ENCODE data around the gene SLC6A3.

SLC6A3 gene

GRCh38 chr5:1393571-1394501 lies 51.4 kb downstream of the SLC6A3 start:
- no peak for DNase-seq (ENCODE audit: low read depth)
- H3K4me3 ChIP-seq (ENCODE audit: low read depth, low read length): no peak overlapping the region
- TF ChIP-seq POLR2A (IDR thresholded peaks at IDR 0.05; ENCODE audit: extremely low read depth, insufficient read length) (no peak), MYC (IDR thresholded peaks at IDR 0.05; ENCODE audit: low read depth, low read length) (no peak), CTCF (IDR thresholded peaks at IDR 0.05; ENCODE audit: low read depth, low read length) (no peak), MAX (IDR thresholded peaks at IDR 0.05; ENCODE audit: low read depth, low read length) (no peak)

GRCh38 chr5:1392801-1393565 lies 52.3 kb downstream of the SLC6A3 start:
- TF ChIP-seq MAX (IDR thresholded peaks at IDR 0.05; ENCODE audit: low read depth, low read length) (no peak), MYC (IDR thresholded peaks at IDR 0.05; ENCODE audit: low read depth, low read length) (no peak), CTCF (IDR thresholded peaks at IDR 0.05; ENCODE audit: low read depth, low read length) (no peak), POLR2A (IDR thresholded peaks at IDR 0.05; ENCODE audit: extremely low read depth, insufficient read length) (no peak)
- H3K4me3 ChIP-seq (ENCODE audit: low read depth, low read length): no peak overlapping the region
- DNase-seq (ENCODE audit: low read depth): peak; percentile 28

- no peak for DNase-seq (ENCODE audit: low read depth)
- H3K4me3 ChIP-seq (ENCODE audit: low read depth, low read length): no peak overlapping the region
- TF ChIP-seq MYC (IDR thresholded peaks at IDR 0.05; ENCODE audit: low read depth, low read length) (no peak), MAX (IDR thresholded peaks at IDR 0.05; ENCODE audit: low read depth, low read length) (no peak), POLR2A (IDR thresholded peaks at IDR 0.05; ENCODE audit: extremely low read depth, insufficient read length) (no peak), CTCF (IDR thresholded peaks at IDR 0.05; ENCODE audit: low read depth, low read length) (no peak)
Observed at GRCh38 chr5:1392261-1392660, 53.0 kb downstream of the SLC6A3 start.

- no peak overlapping the region for H3K4me3 ChIP-seq (ENCODE audit: low read depth, low read length)
- TF ChIP-seq CTCF (IDR thresholded peaks at IDR 0.05; ENCODE audit: low read depth, low read length): no peak
- TF ChIP-seq MAX (IDR thresholded peaks at IDR 0.05; ENCODE audit: low read depth, low read length): no peak
- TF ChIP-seq POLR2A (IDR thresholded peaks at IDR 0.05; ENCODE audit: extremely low read depth, insufficient read length): no peak
- TF ChIP-seq MYC (IDR thresholded peaks at IDR 0.05; ENCODE audit: low read depth, low read length): no peak
- no peak for DNase-seq (ENCODE audit: low read depth)
Observed at GRCh38 chr5:1391691-1392090, 53.5 kb downstream of the SLC6A3 start.

GRCh38 chr5:1390861-1391600 lies 54.2 kb downstream of the SLC6A3 start:
- no peak for DNase-seq (ENCODE audit: low read depth)
- no peak overlapping the region for H3K4me3 ChIP-seq (ENCODE audit: low read depth, low read length)
- TF ChIP-seq MYC (IDR thresholded peaks at IDR 0.05; ENCODE audit: low read depth, low read length): no peak
- TF ChIP-seq MAX (IDR thresholded peaks at IDR 0.05; ENCODE audit: low read depth, low read length): no peak
- no peak for TF ChIP-seq POLR2A (IDR thresholded peaks at IDR 0.05; ENCODE audit: extremely low read depth, insufficient read length)
- TF ChIP-seq CTCF (IDR thresholded peaks at IDR 0.05; ENCODE audit: low read depth, low read length): no peak
